Osteocyte (in vitro differentiated cells): ENCODE data around the gene C5. TPM values are rescaled to one million over a fixed set of nuclear protein-coding genes. Genes with fewer than 3 reads are reported as not detected.

Experiments used
- DNase-seq: peaks from one replicate; pipeline ENCODE4 v3.0.0; 2021; ENCODE audit warnings: mixed read lengths; ENCODE audit not compliant: unreplicated experiment; ENCODE audit errors: extremely low spot score
- H3K27ac Mint-ChIP-seq: one replicate; pipeline ENCODE4 v1.8.0; 2021; ENCODE audit warnings: mild to moderate bottlenecking, mixed read lengths; ENCODE audit not compliant: unreplicated experiment
- H3K27me3 Mint-ChIP-seq: one replicate; pipeline ENCODE4 v1.8.0; 2021; ENCODE audit warnings: mixed read lengths; ENCODE audit not compliant: unreplicated experiment
- H3K36me3 Mint-ChIP-seq: one replicate; pipeline ENCODE4 v1.8.0; 2021; ENCODE audit warnings: mixed read lengths; ENCODE audit not compliant: unreplicated experiment
- H3K4me1 Mint-ChIP-seq: one replicate; pipeline ENCODE4 v1.8.0; 2021; ENCODE audit warnings: mixed read lengths; ENCODE audit not compliant: unreplicated experiment
- H3K4me3 Mint-ChIP-seq: one replicate; pipeline ENCODE4 v1.8.0; 2021; ENCODE audit warnings: mild to moderate bottlenecking, moderate library complexity, mixed read lengths; ENCODE audit not compliant: unreplicated experiment
- H3K9me3 Mint-ChIP-seq: one replicate; pipeline ENCODE4 v1.8.0; 2021; ENCODE audit warnings: mixed read lengths; ENCODE audit not compliant: unreplicated experiment
- total RNA-seq: library from RNA; stranded (reverse); gene quantifications from 2 replicates; pipeline ENCODE4 v1.2.1, GENCODE V29; 2021
- TF ChIP-seq, protein P1 (sequence below): fragments of 200-600 bp; sonication (generic); IDR thresholded peaks from 2 replicates; pipeline ENCODE4 v1.5.0; 2021; ENCODE audit warnings: antibody characterized with exemption, mild to moderate bottlenecking, moderate library complexity

Gene C5
- total RNA-seq, 1 donor from 2014 or later: 6.3 TPM

DNA sequence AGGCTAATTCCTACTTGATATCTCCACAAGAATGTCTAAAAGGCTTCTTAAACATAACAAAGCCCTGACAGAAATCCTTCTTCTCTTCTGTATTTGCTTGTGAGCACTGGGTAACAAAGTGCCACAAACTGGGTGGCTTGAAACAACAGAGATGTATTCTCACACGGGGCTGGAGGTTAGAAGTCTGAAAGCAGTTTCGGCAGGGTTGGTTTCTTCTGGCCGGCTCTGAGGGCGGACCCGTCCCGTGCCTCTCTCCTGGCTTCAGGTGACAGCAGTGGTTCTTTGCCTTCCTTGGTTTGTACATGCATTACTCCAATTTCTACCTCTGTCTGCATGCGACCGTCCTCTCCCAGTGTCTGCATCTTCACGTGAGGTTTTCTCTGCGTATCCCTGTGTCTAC lies 109.5 kb downstream of the C5 start:
- Mint-ChIP-seq H3K36me3 (no peaks in the 10 kb centered on the region), H3K4me1 (peaks cover 84% of the 10 kb centered on the region), H3K27ac (peak overlapping the region; percentile 81), H3K27me3 (no peaks in the 10 kb centered on the region), H3K4me3 (no peak overlapping the region), H3K9me3 (no peaks in the 10 kb centered on the region)
- no peak for DNase-seq
- TF ChIP-seq, protein P1, sequence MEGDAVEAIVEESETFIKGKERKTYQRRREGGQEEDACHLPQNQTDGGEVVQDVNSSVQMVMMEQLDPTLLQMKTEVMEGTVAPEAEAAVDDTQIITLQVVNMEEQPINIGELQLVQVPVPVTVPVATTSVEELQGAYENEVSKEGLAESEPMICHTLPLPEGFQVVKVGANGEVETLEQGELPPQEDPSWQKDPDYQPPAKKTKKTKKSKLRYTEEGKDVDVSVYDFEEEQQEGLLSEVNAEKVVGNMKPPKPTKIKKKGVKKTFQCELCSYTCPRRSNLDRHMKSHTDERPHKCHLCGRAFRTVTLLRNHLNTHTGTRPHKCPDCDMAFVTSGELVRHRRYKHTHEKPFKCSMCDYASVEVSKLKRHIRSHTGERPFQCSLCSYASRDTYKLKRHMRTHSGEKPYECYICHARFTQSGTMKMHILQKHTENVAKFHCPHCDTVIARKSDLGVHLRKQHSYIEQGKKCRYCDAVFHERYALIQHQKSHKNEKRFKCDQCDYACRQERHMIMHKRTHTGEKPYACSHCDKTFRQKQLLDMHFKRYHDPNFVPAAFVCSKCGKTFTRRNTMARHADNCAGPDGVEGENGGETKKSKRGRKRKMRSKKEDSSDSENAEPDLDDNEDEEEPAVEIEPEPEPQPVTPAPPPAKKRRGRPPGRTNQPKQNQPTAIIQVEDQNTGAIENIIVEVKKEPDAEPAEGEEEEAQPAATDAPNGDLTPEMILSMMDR: no peak

DNA sequence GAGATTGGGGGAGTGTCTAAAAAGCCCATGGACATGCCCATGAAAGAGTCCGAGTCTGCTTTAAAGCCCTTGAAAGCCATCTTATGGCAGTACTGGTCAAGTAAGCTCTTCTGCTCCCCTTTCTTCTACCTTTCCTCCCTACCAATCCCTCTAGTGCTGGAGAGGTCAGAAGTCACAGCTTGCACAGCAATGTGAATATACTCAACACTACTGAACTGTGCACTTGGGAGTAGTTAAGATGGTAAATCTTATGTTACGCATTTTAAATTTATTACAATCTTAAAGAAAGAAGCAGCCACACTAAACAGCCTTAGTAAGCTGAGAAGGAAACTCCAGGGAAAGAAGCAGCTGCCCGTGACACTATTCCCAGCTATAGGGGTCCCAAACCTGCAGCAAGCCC lies 111.2 kb downstream of the C5 start:
- H3K4me3 Mint-ChIP-seq: no peak overlapping the region
- TF ChIP-seq, protein P1: no peak
- no peaks in the 10 kb centered on the region for H3K36me3 Mint-ChIP-seq
- H3K4me1 Mint-ChIP-seq: peaks cover 88% of the 10 kb centered on the region
- H3K9me3 Mint-ChIP-seq: no peaks in the 10 kb centered on the region
- H3K27me3 Mint-ChIP-seq: no peaks in the 10 kb centered on the region
- H3K27ac Mint-ChIP-seq: no peak overlapping the region
- DNase-seq: no peak

DNA sequence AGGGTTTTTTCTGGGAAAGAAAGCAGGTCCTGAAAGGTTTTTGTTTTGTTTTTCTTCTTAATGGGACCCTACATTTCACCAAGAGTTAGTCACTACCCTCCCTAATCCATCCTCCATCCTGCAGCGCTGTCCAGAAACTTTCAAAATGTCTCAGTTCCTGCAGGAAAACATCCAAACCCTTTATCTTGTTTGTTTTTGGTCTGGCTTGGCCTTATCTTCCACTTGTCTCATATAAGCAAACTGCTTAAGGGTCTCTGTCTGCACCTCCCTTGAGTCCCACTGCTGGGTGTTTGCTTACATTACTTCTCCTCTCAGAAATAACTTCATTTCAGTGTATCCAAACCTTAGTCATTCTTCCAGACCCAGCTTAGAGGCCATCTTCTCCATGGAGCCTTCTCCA lies 112.5 kb downstream of the C5 start:
- H3K4me1 Mint-ChIP-seq: peaks cover 93% of the 10 kb centered on the region
- H3K36me3 Mint-ChIP-seq: no peaks in the 10 kb centered on the region
- TF ChIP-seq, protein P1: no peak
- no peaks in the 10 kb centered on the region for H3K27me3 Mint-ChIP-seq
- peak overlapping the region; percentile 99 for H3K27ac Mint-ChIP-seq
- no peak overlapping the region for H3K4me3 Mint-ChIP-seq
- no peak for DNase-seq
- H3K9me3 Mint-ChIP-seq: no peaks in the 10 kb centered on the region

DNA sequence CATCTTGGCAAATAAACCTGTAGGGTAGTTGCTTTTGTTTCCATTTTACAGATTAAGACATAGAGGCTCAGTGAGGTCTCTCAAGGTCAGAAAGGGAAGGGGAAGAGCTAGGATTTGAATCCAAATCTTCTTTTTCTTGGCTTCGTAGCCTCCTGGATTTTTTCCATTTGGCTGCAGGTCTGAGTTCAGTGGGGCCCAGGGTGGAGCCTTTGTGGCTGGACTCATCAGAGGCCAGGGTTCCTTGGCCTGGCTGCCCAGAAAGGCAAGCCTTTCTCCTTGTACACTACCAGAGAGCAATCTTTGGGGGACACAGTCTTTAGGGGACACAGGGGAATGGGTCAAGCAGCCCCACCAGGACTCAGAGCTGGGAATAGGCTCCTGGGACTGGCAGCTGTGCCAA lies 112.9 kb downstream of the C5 start:
- TF ChIP-seq, protein P1: no peak
- peak overlapping the region; percentile 99 for H3K27ac Mint-ChIP-seq
- no peaks in the 10 kb centered on the region for H3K27me3 Mint-ChIP-seq
- no peak for DNase-seq
- H3K4me3 Mint-ChIP-seq: no peak overlapping the region
- peaks cover 93% of the 10 kb centered on the region for H3K4me1 Mint-ChIP-seq
- H3K36me3 Mint-ChIP-seq: no peaks in the 10 kb centered on the region
- H3K9me3 Mint-ChIP-seq: no peaks in the 10 kb centered on the region

DNA sequence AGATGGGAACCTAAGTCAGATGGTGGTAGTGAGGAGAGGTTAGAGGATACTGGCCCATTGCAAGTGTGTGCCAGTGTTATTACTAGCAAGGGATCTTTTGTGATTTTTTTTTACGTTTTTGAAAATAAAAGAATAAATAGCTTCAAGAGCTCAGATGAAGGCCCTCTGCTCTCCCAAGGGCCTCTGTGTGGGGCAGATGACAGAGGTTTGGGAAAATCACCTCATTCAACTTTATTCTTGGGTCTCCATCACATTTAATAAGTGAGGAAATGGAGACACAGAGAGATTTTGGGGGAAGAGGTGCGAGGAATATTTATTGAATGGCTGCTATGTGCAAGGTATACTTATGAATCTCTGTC lies 113.3 kb downstream of the C5 start:
- Mint-ChIP-seq H3K4me3 (no peak overlapping the region), H3K4me1 (peaks cover 93% of the 10 kb centered on the region), H3K9me3 (no peaks in the 10 kb centered on the region), H3K27me3 (no peaks in the 10 kb centered on the region), H3K27ac (peak overlapping the region; percentile 99), H3K36me3 (no peaks in the 10 kb centered on the region)
- TF ChIP-seq, protein P1: peak; percentile 1
- no peak for DNase-seq
